ENCODE data around the gene EAF1.
"Not testable (repeated sequence)": the region's sequence is repeated elsewhere in the genome, so short reads cannot be mapped to it uniquely, and the experiment has no call there.

Gene EAF1

DNA sequence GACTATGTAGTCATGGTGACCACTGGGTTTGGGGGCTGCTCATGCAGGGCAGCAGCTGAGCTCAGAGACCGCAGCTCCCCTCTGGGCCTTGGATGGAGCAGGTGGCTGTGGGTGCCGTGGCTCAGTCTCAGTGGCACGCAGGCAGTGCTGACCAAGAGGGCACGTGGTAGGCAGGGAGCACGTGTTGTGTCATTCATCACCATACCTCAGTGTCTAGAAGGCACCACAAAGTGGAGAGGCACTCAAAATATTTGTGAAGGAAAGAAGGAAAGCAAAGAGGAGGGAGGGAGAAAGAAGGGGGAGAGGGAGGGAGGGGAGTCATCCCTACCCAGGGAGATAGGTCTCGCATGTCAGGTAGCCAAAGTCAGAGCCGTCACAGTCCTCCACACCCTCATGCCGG lies 26.1 kb downstream of the EAF1 start:
- TF ChIP-seq POLR2A (IDR thresholded peaks at IDR 0.05; ENCODE audit: low read depth, low read length) = no peak
- FAIRE-seq (no peak), DNase-seq (ENCODE audit: insufficient read length, low spot score) (no peak)

DNA sequence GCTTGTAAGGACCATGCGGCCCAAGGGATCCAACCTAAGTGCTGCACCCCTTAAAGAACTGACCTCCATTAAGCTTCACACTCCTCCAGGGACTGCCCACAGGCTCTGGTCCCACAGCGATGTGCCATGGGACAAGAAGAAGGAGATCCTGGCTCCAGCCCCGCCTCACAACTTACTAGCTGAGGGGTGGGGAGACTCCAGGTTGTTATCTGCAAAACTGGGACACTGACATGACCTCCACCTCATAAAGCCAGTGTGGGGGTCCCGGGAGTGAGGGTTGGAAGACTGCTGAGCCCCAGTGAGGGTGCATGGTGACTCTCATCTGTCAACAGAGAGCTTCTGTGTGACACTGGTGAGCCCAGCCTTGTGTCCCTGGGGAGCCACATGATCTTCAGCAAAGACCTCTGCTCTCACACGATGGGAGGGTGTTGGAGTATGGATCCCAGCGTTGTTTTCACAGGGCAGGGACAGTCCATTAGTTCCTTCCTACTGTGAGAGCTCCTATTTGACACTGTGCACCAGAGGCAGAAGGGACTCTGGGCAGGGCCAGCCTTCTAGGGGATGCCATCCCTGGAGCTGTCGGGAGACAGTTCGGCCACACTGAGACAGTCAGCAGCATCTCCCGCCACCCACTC lies 26.7 kb downstream of the EAF1 start:
- FAIRE-seq (no peak), DNase-seq (ENCODE audit: insufficient read length, low spot score) (no peak)
- TF ChIP-seq POLR2A (IDR thresholded peaks at IDR 0.05; ENCODE audit: low read depth, low read length) = no peak

DNA sequence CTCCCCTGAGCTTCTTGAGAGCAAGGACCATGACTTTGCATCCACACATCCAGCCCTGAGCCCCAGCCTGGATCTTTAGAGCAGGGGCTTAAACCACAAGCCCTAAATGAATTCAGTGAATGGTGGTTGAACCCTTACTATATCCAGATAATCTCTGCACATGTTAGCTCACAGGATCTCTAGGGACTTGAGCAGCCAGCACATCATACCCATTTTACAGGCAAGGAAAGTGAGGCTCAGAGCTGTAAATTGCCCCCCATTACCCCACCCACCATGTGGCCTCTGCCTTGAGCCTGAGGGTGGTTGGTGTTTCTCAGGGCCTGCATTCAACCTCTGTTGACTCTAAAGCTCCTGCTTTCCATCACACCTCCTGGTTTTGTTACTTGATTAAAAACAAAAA lies 27.6 kb downstream of the EAF1 start:
- TF ChIP-seq POLR2A (IDR thresholded peaks at IDR 0.05; ENCODE audit: low read depth, low read length) = no peak
- no peak for FAIRE-seq
- no peak for DNase-seq (ENCODE audit: insufficient read length, low spot score)

DNA sequence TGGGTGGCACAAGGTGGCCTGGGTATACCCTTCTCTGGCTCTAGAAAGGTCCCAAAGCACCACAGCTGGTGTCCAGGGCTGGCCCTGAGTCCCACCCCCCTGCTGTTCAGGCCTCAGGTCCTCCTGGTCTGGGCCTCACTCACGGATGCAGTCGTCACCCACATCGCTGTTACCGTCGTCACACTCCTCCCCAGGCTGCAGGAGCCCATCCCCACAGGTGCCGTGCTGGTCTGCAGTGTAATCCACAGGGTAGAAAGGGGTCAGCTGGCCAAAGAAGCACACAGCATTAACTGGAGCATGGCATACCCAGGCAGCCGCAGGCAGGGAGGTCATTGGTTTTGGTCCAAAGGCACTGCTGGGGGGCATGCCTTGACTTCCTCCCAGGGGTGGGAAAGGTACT lies 28.4 kb downstream of the EAF1 start:
- FAIRE-seq (no peak), DNase-seq (ENCODE audit: insufficient read length, low spot score) (no peak)
- TF ChIP-seq POLR2A (IDR thresholded peaks at IDR 0.05; ENCODE audit: low read depth, low read length) = no peak

DNA sequence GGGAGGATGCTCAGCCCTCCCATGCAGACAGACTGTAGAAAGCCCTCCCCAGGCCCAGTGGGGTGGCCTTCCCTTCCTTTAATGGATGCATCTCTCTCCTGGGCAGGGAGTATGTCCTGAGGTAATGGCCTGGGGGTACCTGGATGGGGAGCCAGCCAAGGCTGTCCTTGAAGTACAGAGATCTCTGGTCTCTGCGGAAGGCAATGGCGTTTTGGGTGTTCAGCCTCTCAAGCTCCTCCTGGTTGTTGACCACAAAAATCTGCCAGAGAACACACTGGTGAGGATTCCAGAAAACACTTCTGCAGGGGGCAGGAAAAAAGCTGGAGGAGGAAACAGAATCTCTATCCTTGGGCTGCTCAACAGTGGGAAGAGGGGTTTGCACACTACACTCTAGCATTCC lies 28.9 kb downstream of the EAF1 start:
- TF ChIP-seq POLR2A (IDR thresholded peaks at IDR 0.05; ENCODE audit: low read depth, low read length) = no peak
- DNase-seq (ENCODE audit: insufficient read length, low spot score) (no peak), FAIRE-seq (no peak)

DNA sequence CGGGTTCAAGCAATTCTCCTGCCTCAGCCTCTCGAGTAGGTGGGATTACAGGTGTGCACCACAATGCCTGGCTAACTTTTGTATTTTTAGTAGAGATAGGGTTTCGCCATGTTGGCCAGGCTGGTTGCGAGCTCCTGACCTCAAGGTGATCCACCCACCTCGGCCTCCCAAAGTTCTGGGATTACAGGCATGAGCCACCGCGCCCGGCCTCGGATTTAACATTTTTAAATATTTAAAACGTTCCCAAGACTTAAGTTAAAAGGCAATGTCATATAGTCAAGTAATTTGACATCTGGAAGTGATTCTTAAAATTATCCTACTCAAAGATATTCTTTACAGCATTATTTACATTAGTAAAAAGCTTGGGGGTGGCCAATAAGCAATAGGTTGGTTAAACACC lies 29.5 kb downstream of the EAF1 start:
- DNase-seq (ENCODE audit: insufficient read length, low spot score); FAIRE-seq: not testable (repeated sequence)

DNA sequence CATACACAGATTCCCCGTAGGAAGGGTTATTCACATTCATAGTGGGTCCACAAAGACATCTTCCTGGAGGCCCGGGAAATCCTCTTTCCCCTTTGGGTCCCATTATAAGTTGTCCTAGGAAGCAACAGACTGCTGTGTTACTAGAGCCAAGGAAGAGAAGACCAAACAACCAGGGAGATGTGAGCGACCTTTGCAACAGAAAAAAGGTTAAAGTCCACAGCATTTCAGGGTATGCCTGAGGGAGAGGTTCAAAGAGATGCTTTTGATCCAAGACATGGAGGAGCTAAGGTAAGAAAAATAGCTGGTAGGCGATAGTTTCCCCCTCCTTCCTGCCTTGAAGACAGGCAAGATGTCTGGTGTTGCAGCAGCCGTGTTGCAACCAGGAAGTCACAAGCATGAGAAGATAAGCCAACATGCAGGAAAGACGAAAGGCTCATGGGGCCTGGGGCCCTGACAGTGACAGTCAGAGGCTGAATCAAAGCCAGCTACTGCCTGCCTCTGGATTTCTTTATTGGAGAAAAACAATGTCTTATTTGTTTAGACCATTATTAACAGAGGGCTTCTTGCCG lies 30.9 kb downstream of the EAF1 start:
- FAIRE-seq = no peak
- TF ChIP-seq POLR2A (IDR thresholded peaks at IDR 0.05; ENCODE audit: low read depth, low read length) = no peak
- DNase-seq (ENCODE audit: insufficient read length, low spot score) = no peak

DNA sequence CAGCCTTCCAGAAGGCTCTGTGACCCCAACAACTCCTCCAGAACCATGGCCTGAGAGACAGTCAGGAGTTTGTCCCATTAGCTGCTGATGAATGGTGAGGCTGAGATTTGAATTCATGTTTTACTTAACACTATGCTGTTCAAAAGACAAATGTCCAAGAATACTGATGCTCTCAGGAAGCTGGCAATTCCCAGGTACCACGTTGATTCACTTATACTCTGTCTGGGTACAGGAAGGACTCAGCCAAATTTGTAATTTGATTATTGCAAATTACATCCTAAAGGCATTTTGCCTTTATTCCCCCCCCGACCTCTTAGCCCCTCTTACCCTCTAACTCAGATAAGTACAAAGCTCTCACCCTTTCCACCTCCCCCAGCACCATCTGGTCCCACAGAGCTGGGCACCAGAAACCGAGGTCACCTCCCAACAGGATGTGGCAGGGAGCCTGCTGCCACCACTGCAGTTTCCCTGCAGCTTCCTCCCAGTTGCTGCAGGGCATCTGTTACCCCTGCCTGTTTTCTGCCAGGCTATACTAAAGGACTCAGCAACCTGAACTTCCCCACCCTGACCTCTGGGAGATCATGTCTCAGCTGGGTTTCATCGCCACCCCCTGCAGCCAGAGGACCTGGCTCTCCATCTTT lies 33.6 kb downstream of the EAF1 start:
- FAIRE-seq (no peak), DNase-seq (ENCODE audit: insufficient read length, low spot score) (no peak)
- no peak for TF ChIP-seq POLR2A (IDR thresholded peaks at IDR 0.05; ENCODE audit: low read depth, low read length)

DNA sequence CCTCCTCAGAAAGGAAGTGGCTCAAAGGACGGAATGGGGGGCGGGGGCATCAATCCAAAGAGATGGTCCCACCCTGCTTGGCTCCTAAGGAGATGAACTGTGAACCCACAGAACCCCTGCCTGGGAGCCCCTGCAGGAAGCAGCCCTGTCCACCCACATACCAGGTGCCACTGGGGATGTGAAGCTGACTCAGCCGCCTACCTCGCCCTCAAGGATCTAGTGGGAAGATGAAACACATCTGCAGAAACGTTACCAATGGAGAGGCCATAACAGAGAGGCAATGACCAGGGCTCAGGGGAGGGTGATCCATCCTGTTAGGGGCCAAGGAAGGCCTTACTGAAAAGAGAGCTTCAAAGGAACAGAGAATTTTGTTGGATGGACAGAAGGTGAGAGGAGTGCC lies 35.1 kb downstream of the EAF1 start:
- FAIRE-seq (no peak), DNase-seq (ENCODE audit: insufficient read length, low spot score) (no peak)
- no peak for TF ChIP-seq POLR2A (IDR thresholded peaks at IDR 0.05; ENCODE audit: low read depth, low read length)

DNA sequence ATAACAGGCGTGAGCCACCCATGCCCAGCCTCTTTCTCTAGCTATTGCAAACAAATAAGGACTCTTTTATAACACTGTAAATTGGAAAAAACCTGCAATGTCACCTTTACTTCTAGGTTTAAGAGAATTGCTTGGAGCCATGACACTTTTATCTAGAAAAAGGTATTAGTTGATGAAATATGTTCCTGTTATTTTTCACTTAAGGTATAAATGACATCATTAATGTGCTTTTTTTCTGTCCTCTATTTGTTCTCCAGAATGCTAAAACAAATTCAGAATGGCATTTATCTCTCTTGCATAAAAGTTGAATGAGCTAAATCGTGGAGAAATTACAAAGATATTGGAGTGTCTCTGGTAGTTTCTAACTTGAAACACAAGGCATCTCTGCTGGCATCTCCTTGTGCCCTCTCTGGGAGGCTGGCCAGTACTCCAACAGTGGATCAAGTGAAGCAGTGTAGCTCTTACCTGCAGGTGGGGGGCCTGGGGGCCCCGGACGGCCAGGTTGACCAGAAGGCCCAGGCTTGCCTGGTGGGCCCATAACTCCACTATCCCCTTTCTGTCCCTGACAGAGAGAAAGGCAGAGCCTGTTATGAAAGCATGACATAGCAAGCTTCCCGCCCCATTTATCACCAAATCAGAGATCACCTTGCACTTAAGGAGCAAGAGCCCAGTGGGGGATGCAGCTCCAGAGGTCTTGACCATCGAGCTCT lies 38.6 kb downstream of the EAF1 start:
- DNase-seq (ENCODE audit: insufficient read length, low spot score) (no peak), FAIRE-seq (no peak)
- no peak for TF ChIP-seq POLR2A (IDR thresholded peaks at IDR 0.05; ENCODE audit: low read depth, low read length)

DNA sequence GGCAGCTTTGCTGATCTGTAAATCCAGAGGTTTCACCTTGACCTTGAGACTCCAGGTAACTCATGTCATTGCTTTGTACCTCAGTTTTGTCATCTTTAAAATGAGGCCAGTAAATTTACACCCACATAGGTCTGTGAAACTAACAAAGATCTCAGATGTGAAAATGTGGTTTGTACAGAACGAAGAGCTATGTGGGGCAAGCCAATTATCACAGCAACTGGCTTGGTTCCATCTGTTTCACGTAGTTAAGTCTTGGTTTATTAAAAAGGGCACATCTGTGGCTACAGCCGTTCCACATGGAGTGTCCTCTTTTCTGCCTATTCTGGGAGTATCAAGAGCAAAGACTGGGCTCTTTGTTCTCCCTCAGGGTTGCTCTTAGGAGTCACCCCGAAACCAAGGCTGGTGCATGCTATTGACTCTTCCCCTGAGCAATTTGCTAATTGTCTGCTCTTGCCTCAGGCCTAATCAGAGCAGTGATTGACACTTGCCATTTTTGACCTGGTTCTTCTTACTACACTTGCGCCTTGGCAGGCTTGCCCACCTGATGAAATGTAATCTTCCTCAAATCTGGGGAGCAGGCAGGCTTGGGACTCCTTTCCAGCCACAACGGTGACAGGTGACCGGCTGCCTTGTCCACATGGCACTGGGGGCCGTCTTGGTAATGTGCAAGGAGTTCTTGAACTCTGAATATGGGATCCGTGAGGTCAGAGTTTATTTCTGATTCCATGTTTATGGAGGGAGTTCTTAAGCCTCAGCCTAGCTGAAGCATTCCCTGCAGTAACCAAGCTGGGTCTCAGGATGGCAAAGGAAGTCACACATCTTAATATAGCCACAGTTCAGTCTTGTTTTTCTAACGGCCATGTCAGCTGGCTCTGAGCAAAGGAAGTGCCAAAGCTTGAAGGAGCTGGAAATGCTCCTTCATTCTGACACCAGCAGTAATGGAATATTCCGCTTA lies 40.1 kb downstream of the EAF1 start:
- DNase-seq (ENCODE audit: insufficient read length, low spot score) = no peak
- TF ChIP-seq POLR2A (IDR thresholded peaks at IDR 0.05; ENCODE audit: low read depth, low read length) = no peak
- FAIRE-seq = no peak

DNA sequence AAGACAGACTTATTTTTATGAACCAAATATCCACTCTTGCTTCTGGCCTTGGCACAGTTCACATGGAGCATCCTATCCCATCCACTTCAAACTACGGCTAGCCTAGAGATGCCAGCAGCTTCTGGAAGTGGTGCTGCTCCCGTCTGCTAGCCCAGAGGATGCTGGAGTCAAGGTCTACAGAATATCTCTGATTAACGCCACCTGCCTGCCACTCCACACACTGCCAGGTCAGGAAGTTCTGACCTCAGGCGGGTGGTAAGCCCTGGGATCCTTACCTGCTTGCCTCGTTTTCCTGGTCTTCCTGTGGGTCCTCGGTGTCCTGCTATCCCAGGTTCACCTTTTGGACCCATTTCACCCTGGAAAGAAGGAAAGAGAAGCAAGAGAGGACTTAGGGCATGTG lies 42.9 kb downstream of the EAF1 start:
- FAIRE-seq = no peak
- DNase-seq (ENCODE audit: insufficient read length, low spot score) = no peak
- TF ChIP-seq POLR2A (IDR thresholded peaks at IDR 0.05; ENCODE audit: low read depth, low read length) = no peak

DNA sequence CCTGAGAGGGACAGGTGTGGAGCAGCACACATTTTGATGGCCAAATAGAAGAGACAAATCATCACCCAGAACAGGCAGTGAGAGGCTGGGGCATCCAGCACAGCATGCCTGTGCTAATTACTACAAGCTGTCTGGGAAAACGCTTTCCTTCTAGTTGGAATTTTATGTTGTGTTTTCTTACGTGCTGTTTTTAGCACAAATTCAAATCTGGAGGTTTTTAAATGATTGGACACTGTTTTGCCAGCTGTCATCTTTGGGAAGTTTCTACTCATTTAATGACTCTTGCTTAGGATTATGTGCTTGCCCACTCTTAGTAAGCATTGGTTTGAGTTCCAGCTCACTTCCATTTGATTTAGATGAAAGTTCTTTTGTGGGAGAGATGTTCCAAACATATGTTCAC lies 43.5 kb downstream of the EAF1 start:
- no peak for TF ChIP-seq POLR2A (IDR thresholded peaks at IDR 0.05; ENCODE audit: low read depth, low read length)
- DNase-seq (ENCODE audit: insufficient read length, low spot score) = no peak
- no peak for FAIRE-seq

DNA sequence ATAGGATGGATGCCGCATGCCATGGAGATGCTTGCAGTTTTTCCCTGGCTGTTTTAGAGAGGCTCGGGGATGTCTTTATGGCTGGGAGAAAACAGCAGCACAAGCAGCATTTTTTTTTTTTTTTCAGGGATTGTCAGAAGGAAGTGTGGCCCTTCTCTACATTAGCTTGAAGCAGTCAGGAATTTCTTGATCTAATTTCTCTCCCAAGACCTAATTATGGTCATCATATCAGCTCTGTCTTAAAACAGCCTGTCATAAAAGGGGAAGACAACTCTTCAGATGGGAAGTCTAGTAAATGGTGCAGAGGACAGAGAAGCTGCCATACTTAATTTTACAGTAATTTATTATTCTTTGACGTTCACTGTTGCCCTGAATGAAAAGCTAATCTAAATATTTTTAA lies 44.5 kb downstream of the EAF1 start:
- DNase-seq (ENCODE audit: insufficient read length, low spot score) (no peak), FAIRE-seq (no peak)
- no peak for TF ChIP-seq POLR2A (IDR thresholded peaks at IDR 0.05; ENCODE audit: low read depth, low read length)
